GM06990 (cell line): ENCODE measurements around the gene IL17F.

Source experiments
- DNase-seq: peaks from one replicate; pipeline ENCODE4 v3.0.0-alpha.2; 2011; ENCODE audit not compliant: insufficient read length; ENCODE audit errors: extremely low read depth
- H3K27me3 ChIP-seq: replicated peaks from 2 replicates; pipeline ENCODE4 v1.6.0; 2011; ENCODE audit warnings: low read length; ENCODE audit not compliant: control insufficient read depth, insufficient read depth
- H3K36me3 ChIP-seq: 2 replicates; pipeline ENCODE4 v1.5.1; 2011; ENCODE audit warnings: low read length; ENCODE audit not compliant: control insufficient read depth, insufficient read depth
- H3K4me3 ChIP-seq: replicated peaks from 2 replicates; pipeline ENCODE4 v1.5.1; 2011; ENCODE audit warnings: low read depth, mild to moderate bottlenecking, control low read depth, low read length
- TF ChIP-seq, protein P1 (sequence below): IDR thresholded peaks from 2 replicates; pipeline ENCODE4 v1.5.1; 2011; ENCODE audit warnings: low read length, control low read depth, mild to moderate bottlenecking, inconsistent platforms; ENCODE audit not compliant: insufficient read depth, poor library complexity, severe bottlenecking

The IL17F gene

DNA sequence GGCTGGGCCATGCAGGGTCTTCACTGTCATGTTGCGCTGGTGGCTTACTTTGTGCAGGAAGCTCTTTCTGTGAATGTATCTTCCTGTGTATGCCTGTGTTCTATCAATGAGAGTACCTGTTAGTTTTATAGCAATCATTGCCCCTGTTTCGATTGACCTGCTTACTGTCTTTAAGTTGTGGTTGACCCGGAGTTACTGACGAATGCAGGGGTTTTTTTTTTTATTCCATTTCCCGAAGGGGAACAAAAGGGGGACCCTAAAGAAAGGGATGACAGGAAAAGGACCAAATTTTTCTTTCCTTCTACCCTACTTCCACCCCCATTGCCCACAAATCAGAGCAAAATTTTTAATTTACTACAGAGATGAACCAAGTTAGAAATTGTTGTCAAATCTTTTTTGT is at the start of gene IL17F:
Gene IL17F (minus strand): TSS at position 101 of the 400 bp plus-strand sequence. CDS start 71 bp downstream, at position 30.
- Histone ChIP-seq H3K4me3 (no peak within 1 kb of the TSS), H3K27me3 (no peaks in the 10 kb centered on the region; the same call in 1 of the 2 replicates), H3K36me3 (no peaks in the 10 kb centered on the region)
- TF ChIP-seq, protein P1, sequence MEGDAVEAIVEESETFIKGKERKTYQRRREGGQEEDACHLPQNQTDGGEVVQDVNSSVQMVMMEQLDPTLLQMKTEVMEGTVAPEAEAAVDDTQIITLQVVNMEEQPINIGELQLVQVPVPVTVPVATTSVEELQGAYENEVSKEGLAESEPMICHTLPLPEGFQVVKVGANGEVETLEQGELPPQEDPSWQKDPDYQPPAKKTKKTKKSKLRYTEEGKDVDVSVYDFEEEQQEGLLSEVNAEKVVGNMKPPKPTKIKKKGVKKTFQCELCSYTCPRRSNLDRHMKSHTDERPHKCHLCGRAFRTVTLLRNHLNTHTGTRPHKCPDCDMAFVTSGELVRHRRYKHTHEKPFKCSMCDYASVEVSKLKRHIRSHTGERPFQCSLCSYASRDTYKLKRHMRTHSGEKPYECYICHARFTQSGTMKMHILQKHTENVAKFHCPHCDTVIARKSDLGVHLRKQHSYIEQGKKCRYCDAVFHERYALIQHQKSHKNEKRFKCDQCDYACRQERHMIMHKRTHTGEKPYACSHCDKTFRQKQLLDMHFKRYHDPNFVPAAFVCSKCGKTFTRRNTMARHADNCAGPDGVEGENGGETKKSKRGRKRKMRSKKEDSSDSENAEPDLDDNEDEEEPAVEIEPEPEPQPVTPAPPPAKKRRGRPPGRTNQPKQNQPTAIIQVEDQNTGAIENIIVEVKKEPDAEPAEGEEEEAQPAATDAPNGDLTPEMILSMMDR: no peak
- DNase-seq: no peak

DNA sequence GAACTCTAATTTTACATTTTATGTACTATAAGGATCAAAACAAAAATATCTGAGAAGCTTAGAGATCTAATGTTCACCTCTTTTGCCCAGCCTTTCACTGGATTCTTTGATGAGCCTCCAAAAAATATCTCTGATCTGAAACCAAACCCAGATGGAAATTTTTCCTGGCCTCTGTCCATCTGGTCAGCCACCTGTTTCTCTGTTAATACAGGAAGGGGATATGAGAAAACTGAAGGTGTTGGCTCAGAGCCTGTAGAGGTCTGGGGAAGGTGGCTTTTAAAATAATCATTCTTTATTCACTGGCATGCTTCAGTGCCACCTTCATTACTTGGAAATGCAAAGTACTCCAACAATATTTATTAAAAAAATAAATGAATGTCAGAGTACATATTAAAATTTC is 48.8 kb upstream of the IL17F start:
- Histone ChIP-seq H3K4me3 (no peak overlapping the region), H3K36me3 (no peaks in the 10 kb centered on the region)
- no peak for DNase-seq

DNA sequence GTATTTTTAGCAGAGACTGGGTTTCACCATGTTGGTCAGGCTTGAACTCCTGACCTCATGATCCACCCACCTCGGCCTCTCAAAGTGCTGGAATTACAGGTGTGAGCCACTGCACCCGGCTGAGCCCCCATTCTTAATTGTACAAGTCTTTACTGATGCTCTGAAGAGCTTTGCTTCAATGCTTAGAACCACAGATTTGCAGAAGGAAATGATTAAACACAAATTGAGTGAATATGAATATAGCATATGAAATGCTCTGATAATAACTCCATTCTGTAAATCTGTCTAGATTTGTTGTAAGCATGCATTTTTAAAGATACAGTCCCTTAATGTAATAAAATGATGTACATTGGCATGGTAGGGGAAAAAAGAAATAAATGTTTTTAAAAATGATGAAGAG is 44.5 kb upstream of the IL17F start:
- Histone ChIP-seq H3K4me3 (no peak overlapping the region), H3K27me3 (no peaks in the 10 kb centered on the region), H3K36me3 (no peaks in the 10 kb centered on the region)
- TF ChIP-seq, protein P1: no peak
- DNase-seq: no peak

More for the DNA sequence above, 48.8 kb upstream of the IL17F start:
- H3K27me3 ChIP-seq: no peaks in the 10 kb centered on the region
- TF ChIP-seq, protein P1: no peak

DNA sequence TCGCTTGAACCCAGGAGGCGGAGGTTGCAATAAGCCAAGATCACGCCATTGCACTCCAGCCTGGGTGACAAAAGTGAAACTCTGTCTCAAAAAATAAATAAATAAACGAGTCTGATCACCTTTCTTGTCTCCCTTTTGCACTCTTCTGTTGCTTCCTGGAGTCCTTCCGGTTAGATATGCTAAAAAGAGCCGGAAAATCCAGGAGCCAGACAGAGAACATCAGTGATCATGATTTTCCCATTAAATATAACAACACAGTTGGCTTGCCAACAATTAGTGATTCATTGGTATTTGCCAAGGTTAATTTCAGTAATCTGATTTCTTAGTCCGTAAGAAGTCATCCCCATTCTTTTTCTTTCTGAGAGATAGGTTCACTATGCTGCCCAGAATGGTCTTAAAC is 43.9 kb upstream of the IL17F start:
- Histone ChIP-seq H3K36me3 (no peaks in the 10 kb centered on the region), H3K4me3 (no peak overlapping the region), H3K27me3 (no peaks in the 10 kb centered on the region)
- DNase-seq: no peak
- TF ChIP-seq, protein P1: no peak

DNA sequence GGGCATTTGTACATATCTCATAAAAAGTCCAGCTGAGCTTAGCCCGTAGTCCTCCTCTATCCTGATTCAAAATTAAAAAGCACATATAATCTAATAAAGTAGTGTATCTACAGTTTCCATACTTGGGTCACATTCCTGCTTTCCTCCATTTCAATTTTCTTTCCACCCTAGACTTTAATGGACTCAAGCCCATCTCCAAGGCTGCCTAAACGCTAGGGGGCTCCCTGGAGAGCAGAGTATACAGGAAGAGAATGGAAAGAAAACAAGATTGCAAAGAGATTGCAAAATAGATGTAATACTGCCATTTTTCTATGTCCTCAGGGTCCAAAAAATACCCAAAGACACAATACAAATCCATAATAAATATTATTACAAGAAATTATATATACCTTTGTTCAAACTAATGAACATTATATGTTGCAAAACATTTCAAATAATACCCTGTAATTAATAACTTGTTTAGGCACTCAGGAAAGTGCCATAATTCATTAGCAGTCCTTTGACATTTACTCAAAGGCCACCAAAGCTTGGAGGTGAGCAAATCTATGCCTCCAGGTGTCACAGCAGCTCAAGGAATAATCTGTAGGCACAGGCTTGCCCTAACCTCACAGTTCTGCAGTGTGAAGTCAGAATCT is 42.6 kb upstream of the IL17F start:
- DNase-seq: no peak
- H3K4me3 ChIP-seq: no peak overlapping the region
- TF ChIP-seq, protein P1: peak; percentile 68
- H3K27me3 ChIP-seq: no peaks in the 10 kb centered on the region
- no peaks in the 10 kb centered on the region for H3K36me3 ChIP-seq
